Muscle of leg (tissue), 11 donors: ENCODE data around the gene KCNE5. TPM values are rescaled to one million over a fixed set of nuclear protein-coding genes. Genes with fewer than 3 reads are reported as not detected.
"Not testable (repeated sequence)": the region's sequence is repeated elsewhere in the genome, so short reads cannot be mapped to it uniquely, and the experiment has no call there.

Source experiments
- DNase-seq: peaks from one replicate; pipeline ENCODE4 v3.0.0; 2013
- H3K27ac ChIP-seq: one replicate; pipeline ENCODE4 v1.5.1; 2013; ENCODE audit warnings: mild to moderate bottlenecking, low read length, control low read depth
- H3K27me3 ChIP-seq: one replicate; pipeline ENCODE4 v1.6.1; 2013; ENCODE audit warnings: low read length; ENCODE audit not compliant: control insufficient read depth, insufficient read depth
- H3K36me3 ChIP-seq: one replicate; pipeline ENCODE4 v1.6.1; 2013; ENCODE audit warnings: low read length; ENCODE audit not compliant: control insufficient read depth, insufficient read depth
- H3K4me1 ChIP-seq: one replicate; pipeline ENCODE4 v1.6.1; 2013; ENCODE audit warnings: low read length; ENCODE audit not compliant: control insufficient read depth, insufficient read depth
- H3K4me3 ChIP-seq: one replicate; pipeline ENCODE4 v1.5.1; 2013; ENCODE audit warnings: low read length, control low read depth
- H3K9me3 ChIP-seq: replicated peaks from 2 replicates; pipeline ENCODE4 v1.6.1; 2013; ENCODE audit warnings: low read depth, low read length; ENCODE audit not compliant: control insufficient read depth
- WGBS: methylation state at CpG from one replicate; pipeline ENCODE4 v1.1.5; 2013; ENCODE audit warnings: missing lambda C conversion rate; ENCODE audit not compliant: insufficient coverage; 5-methylcytosine and 5-hydroxymethylcytosine counted together
- polyA plus RNA-seq, 8 donors: library from polyadenylated mRNA; unstranded; fragments of 120-200 nt; gene quantifications; one replicate each; pipeline versions ENCODE4 v1.2.1 to v1.2.3, GENCODE V29; 2013; ENCODE audit warnings: inconsistent platforms in 1 of 8, low replicate concordance in 1 of 8; ENCODE audit not compliant: insufficient read length in 8 of 8, insufficient read depth in 1 of 8
- total RNA-seq: library from RNA; stranded (reverse); fragments of 120-200 nt; gene quantifications from one replicate; pipeline ENCODE4 v1.2.4, GENCODE V29; 2013

KCNE5 gene
- total and polyA plus RNA-seq, 9 donors, result 27.6 to 99.5 (median 81.5) TPM

GRCh38 chrX:109655502-109656201, 30.7 kb upstream of the KCNE5 start:
- no peaks in the 10 kb centered on the region for H3K9me3 ChIP-seq
- H3K36me3 ChIP-seq, result no peaks in the 10 kb centered on the region
- H3K27me3 ChIP-seq, result peaks cover 4% of the 10 kb centered on the region
- 34% methylated on average over 2 of the region's 4 CpGs for WGBS
- DNase-seq, result peak; percentile 22
- H3K4me3 ChIP-seq, result no peak overlapping the region
- no peaks in the 10 kb centered on the region for H3K4me1 ChIP-seq
- H3K27ac ChIP-seq, result no peak overlapping the region

GRCh38 chrX:109654516-109655109, 29.6 kb upstream of the KCNE5 start:
- Histone ChIP-seq H3K27me3 (peaks cover 4% of the 10 kb centered on the region), H3K36me3 (no peaks in the 10 kb centered on the region), H3K4me3 (no peak overlapping the region), H3K9me3 (no peaks in the 10 kb centered on the region), H3K4me1 (no peaks in the 10 kb centered on the region), H3K27ac (no peak overlapping the region)
- DNase-seq, result no peak
- WGBS, result 70% methylated on average over 2 of the region's 5 CpGs

GRCh38 chrX:109644671-109645070, 19.7 kb upstream of the KCNE5 start:
- not testable (repeated sequence) for DNase-seq, H3K4me1 ChIP-seq, H3K36me3 ChIP-seq, H3K4me3 ChIP-seq, H3K27ac ChIP-seq, H3K9me3 ChIP-seq, H3K27me3 ChIP-seq
- WGBS, result 87% methylated on average over 4 of the region's 19 CpGs

GRCh38 chrX:109643687-109644086, 18.7 kb upstream of the KCNE5 start:
- no peaks in the 10 kb centered on the region for H3K9me3 ChIP-seq
- no peaks in the 10 kb centered on the region for H3K4me1 ChIP-seq
- H3K27ac ChIP-seq, result no peak overlapping the region
- H3K36me3 ChIP-seq, result no peaks in the 10 kb centered on the region
- no peak overlapping the region for H3K4me3 ChIP-seq
- DNase-seq, result no peak
- H3K27me3 ChIP-seq, result peaks cover 2% of the 10 kb centered on the region
- no CpG with 5 or more reads among the region's 2 CpGs for WGBS

GRCh38 chrX:109638158-109638557, 13.2 kb upstream of the KCNE5 start:
- no peaks in the 10 kb centered on the region for H3K9me3 ChIP-seq
- WGBS, result no CpG with 5 or more reads among the region's 1 CpG
- H3K4me1 ChIP-seq, result no peaks in the 10 kb centered on the region
- no peak overlapping the region for H3K4me3 ChIP-seq
- H3K36me3 ChIP-seq, result no peaks in the 10 kb centered on the region
- DNase-seq, result no peak
- H3K27ac ChIP-seq, result no peak overlapping the region
- peaks cover 8% of the 10 kb centered on the region for H3K27me3 ChIP-seq

GRCh38 chrX:109637477-109637876, 12.5 kb upstream of the KCNE5 start:
- 67% methylated on average over 1 of the region's 2 CpGs for WGBS
- H3K36me3 ChIP-seq, H3K4me3 ChIP-seq, H3K27ac ChIP-seq, DNase-seq, H3K27me3 ChIP-seq, H3K9me3 ChIP-seq, H3K4me1 ChIP-seq: not testable (repeated sequence)

GRCh38 chrX:109635146-109635545, 10.2 kb upstream of the KCNE5 start:
- no peaks in the 10 kb centered on the region for H3K36me3 ChIP-seq
- peaks cover 12% of the 10 kb centered on the region for H3K27me3 ChIP-seq
- no peak overlapping the region for H3K27ac ChIP-seq
- H3K9me3 ChIP-seq, result no peaks in the 10 kb centered on the region
- no peak overlapping the region for H3K4me3 ChIP-seq
- H3K4me1 ChIP-seq, result no peaks in the 10 kb centered on the region
- no CpG with 5 or more reads among the region's 3 CpGs for WGBS
- DNase-seq, result no peak

GRCh38 chrX:109632906-109633504, 8.0 kb upstream of the KCNE5 start:
- 14% methylated on average over 1 of the region's 5 CpGs for WGBS
- peaks cover 6% of the 10 kb centered on the region for H3K4me1 ChIP-seq
- H3K27ac ChIP-seq, result no peak overlapping the region
- no peaks in the 10 kb centered on the region for H3K36me3 ChIP-seq
- H3K9me3 ChIP-seq, result no peaks in the 10 kb centered on the region
- peaks cover 19% of the 10 kb centered on the region for H3K27me3 ChIP-seq
- peak; percentile 32 for DNase-seq
- no peak overlapping the region for H3K4me3 ChIP-seq

- Histone ChIP-seq H3K27me3 (peaks cover 28% of the 10 kb centered on the region), H3K4me3 (no peak overlapping the region), H3K36me3 (no peaks in the 10 kb centered on the region), H3K4me1 (peaks cover 7% of the 10 kb centered on the region), H3K9me3 (no peaks in the 10 kb centered on the region), H3K27ac (no peak overlapping the region)
- peak; percentile 58 for DNase-seq
- WGBS, result 30% methylated on average over 2 of the region's 3 CpGs
These were observed 4.3 kb upstream of the KCNE5 start for GRCh38 chrX:109629310-109629709.

GRCh38 chrX:109626637-109627036, 1.7 kb upstream of the KCNE5 start:
- Histone ChIP-seq H3K36me3 (no peaks in the 10 kb centered on the region), H3K27me3 (peaks cover 34% of the 10 kb centered on the region), H3K4me3 (no peak overlapping the region), H3K27ac (no peak overlapping the region), H3K9me3 (no peaks in the 10 kb centered on the region), H3K4me1 (peaks cover 8% of the 10 kb centered on the region)
- 100% methylated on average over 2 of the region's 4 CpGs for WGBS
- no peak for DNase-seq
